HEK293 (cell line): ENCODE measurements around the gene SGCG.

ENCODE experiments used
- ATF2 ChIP-seq: fragments of 450-650 bp; formaldehyde crosslinking; IDR thresholded peaks from 2 replicates; pipeline ENCODE4 v1.5.1; 2016; ENCODE audit warnings: missing biosample characterization, missing genetic modification characterization, low read depth
- CTCF ChIP-seq: fragments of 450-650 bp; formaldehyde crosslinking; IDR thresholded peaks from 2 replicates; pipeline ENCODE4 v1.5.1; 2016; ENCODE audit warnings: missing biosample characterization, missing genetic modification characterization
- REST ChIP-seq: fragments of 450-650 bp; formaldehyde crosslinking; IDR thresholded peaks from 2 replicates; pipeline ENCODE4 v1.5.1; 2016; ENCODE audit warnings: missing biosample characterization, missing genetic modification characterization
- TCF7L2 ChIP-seq: IDR thresholded peaks from 2 replicates; pipeline ENCODE4 v1.6.1; 2011; ENCODE audit warnings: low read depth, mild to moderate bottlenecking, inconsistent platforms, low read length, moderate library complexity, borderline replicate concordance
- ZBTB20 ChIP-seq: fragments of 450-650 bp; formaldehyde crosslinking; IDR thresholded peaks from 2 replicates; pipeline ENCODE4 v1.5.1; 2016; ENCODE audit warnings: missing biosample characterization, missing genetic modification characterization
- ZNF138 ChIP-seq: fragments of 450-650 bp; formaldehyde crosslinking; IDR thresholded peaks from 2 replicates; pipeline ENCODE4 v1.5.1; 2016; ENCODE audit warnings: missing biosample characterization, missing genetic modification characterization, borderline replicate concordance
- ZNF560 ChIP-seq: fragments of 450-650 bp; formaldehyde crosslinking; IDR thresholded peaks from 2 replicates; pipeline ENCODE4 v1.5.1; 2017; ENCODE audit warnings: missing biosample characterization, missing genetic modification characterization, borderline replicate concordance

- TF ChIP-seq ATF2 (no peak), ZNF560 (tag by site-specific recombination) (no peak), REST (tag by site-specific recombination) (no peak), CTCF (tag by site-specific recombination) (no peak), ZBTB20 (tag by site-specific recombination) (no peak), TCF7L2 (no peak), ZNF138 (tag by site-specific recombination) (no peak)
Observed at GRCh38 chr13:23356368-23356767, 175.6 kb downstream of the SGCG start.
